ENCODE results near the gene CALY.

- no peak for TF ChIP-seq EZH2 (IDR thresholded peaks at IDR 0.05; ENCODE audit: low read length, unreplicated experiment)
- no peak for TF ChIP-seq EZH2phosphoT487 (IDR thresholded peaks at IDR 0.05; ENCODE audit: borderline replicate concordance, low read length)
Observed at GRCh38 chr10:133314911-133315310, 21.8 kb downstream of the CALY start.

Data from PC-3 (cell line).